Right cardiac atrium (tissue), 5 donors: ENCODE data around the gene DTNB. TPM values are rescaled to one million over a fixed set of nuclear protein-coding genes. Genes with fewer than 3 reads are reported as not detected.

Experiments used
- ATAC-seq, 2 donors: fragments of 200-7000 bp; cut with Tn5 transposase; one replicate each; pipeline versions ENCODE4 v1.8.0 to v1.9.1; 2020; ENCODE audit warnings: moderate library complexity in 2 of 2, mild to moderate bottlenecking in 1 of 2
- DNase-seq, 3 donors: peaks; one replicate each; pipeline ENCODE4 v3.0.0-alpha.2; 2020
- H3K27ac ChIP-seq: one replicate; pipeline ENCODE4 v1.5.1; 2013; ENCODE audit warnings: mild to moderate bottlenecking, low read length, control low read depth, moderate library complexity
- H3K27me3 ChIP-seq: one replicate; pipeline ENCODE4 v1.6.1; 2013; ENCODE audit not compliant: control insufficient read depth, insufficient read depth
- H3K4me1 ChIP-seq: one replicate; pipeline ENCODE4 v1.6.1; 2013; ENCODE audit warnings: low read length; ENCODE audit not compliant: control insufficient read depth, insufficient read depth
- H3K4me3 ChIP-seq: one replicate; pipeline ENCODE4 v1.5.1; 2013; ENCODE audit warnings: low read length, control low read depth
- H3K9me3 ChIP-seq: one replicate; pipeline ENCODE4 v1.6.1; 2013; ENCODE audit warnings: low read length; ENCODE audit not compliant: control insufficient read depth
- WGBS: extraction: QIAGEN DNeasy Blood & Tissue Kit; methylation state at CpG from one replicate; pipeline ENCODE4 v1.1.7; 2013; 5-methylcytosine and 5-hydroxymethylcytosine counted together
- intact Hi-C, 4 donors: fragments of 100-400 bp; cut with DNase I; formaldehyde crosslinking; loops; one replicate each; pipeline versions ENCODE4 v1.11.0 to v1.14.0; 2022 to 2023
- polyA plus RNA-seq: library from polyadenylated mRNA; stranded (reverse); fragments of 200-250 nt; gene quantifications from one replicate; pipeline ENCODE4 v1.2.3, GENCODE V29; 2013
- total RNA-seq, 4 donors: library from RNA; stranded (reverse); fragmentation: NEBNext Ultra II Directional; extraction: Animal tissue kit (Norgen Biotek cat#: 25700); gene quantifications; one replicate each; pipeline ENCODE4 v1.2.1, GENCODE V29; 2021
- donor health status: healthy with polysubstance abuse.
- donor health status: DM: no; HTN: yes; CAD: no.
- donor health status: DM: no; HTN: no; CAD: no.
- donor health status: DM: no; HTN: yes; CAD: no; lungs with severe emphysema.
- donor health status: DM: yes; HTN: yes; CAD: no.

The DTNB gene
- total and polyA plus RNA-seq, 5 donors = 3.6 to 8.1 (median 6.0) TPM

DNA sequence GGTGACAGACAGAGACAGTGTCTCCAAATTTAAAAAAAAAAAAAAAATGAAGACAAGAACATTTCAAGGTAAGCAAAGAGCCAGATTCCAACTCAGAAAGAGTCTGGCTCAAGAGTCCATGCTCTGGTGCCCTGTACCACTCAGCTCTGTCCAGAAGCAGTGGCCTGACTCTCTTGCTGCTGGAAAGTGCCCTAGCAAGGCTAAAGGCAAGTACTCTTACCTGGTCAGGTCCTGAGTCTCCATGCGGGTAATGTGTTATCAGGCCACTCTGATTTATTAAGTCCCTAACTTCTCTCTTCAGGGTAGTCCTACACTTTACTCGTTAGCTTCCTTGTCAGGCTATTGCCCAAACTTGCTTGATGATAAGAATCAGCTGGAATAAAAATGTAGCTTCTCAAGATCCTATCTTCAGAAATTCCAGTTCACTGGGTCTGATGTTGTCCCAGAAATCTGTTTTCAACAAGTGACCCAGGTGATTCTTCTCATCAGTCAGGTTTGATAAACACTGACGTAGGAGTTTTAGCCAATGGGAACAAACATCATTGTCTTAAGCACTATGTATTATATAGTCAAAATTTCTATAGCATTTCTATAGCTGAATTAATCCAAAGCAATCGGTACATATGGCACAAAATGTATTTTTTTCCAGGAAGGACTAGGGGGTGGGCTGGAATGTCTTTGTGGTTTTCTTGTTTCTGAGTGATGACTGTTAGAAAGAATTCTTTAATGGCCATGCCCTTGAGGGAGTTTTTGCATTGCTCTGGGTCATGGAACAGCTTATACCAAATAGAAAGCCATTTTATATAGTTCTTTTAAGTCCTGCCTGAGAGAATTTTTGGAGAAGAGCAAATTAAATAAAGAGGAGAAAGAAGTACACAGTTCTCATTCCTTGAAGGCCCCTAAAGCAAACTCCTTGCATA lies 191.7 kb downstream of the DTNB start:
- Histone ChIP-seq H3K4me3 (no peak overlapping the region), H3K9me3 (no peaks in the 10 kb centered on the region), H3K27me3 (no peaks in the 10 kb centered on the region), H3K27ac (no peak overlapping the region), H3K4me1 (no peaks in the 10 kb centered on the region)
- no peak for ATAC-seq
- intact Hi-C loops = no loop called here
- DNase-seq = no peak
- WGBS = 90% methylated on average over 4 of the region's 4 CpGs

DNA sequence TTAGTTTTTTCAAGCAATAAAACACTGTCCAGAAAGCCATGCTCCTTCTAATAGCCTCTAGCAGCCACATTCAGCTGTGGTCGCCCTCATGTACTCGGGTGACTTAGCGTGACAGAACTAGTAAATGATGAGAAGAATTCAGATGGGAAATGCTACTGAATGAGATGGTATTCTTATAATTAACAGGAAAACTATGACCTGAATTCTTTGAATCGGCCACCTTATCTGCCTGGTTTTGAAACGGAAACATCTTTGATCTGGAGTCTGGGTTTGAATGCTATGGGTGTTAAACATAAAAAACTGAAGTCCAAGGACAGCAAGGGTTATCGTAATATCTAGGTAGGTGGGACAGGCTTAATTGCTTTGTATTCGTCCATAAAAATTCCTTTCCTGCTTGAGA lies 192.8 kb downstream of the DTNB start:
- intact Hi-C loops = no loop called here
- no peak overlapping the region for H3K4me3 ChIP-seq
- H3K27ac ChIP-seq = no peak overlapping the region
- no peaks in the 10 kb centered on the region for H3K9me3 ChIP-seq
- no peak for DNase-seq
- WGBS = 88% methylated on average over 7 of the region's 7 CpGs
- H3K4me1 ChIP-seq = no peaks in the 10 kb centered on the region
- no peak for ATAC-seq
- H3K27me3 ChIP-seq = no peaks in the 10 kb centered on the region

DNA sequence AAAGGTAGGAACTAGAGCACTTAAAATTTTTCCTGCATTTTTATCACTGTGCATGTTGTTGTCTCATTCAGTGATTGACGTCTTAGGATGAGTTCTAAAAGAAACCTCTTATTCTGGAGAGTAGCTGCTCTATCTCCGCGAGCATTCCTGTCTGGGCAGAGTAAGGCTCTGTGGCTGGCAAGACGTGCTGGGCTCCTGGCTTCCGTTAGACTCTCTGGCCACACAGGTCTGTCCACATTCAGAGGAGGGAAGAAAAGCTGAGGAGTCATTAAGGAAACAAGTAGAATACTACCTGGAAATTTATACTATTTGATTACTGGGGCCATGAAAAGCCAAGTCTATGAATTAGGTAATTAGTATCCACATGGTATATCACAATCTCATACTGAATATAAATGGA lies 193.6 kb downstream of the DTNB start:
- ATAC-seq (no peak), DNase-seq (no peak)
- Histone ChIP-seq H3K27ac (no peak overlapping the region), H3K4me1 (no peaks in the 10 kb centered on the region), H3K27me3 (no peaks in the 10 kb centered on the region), H3K4me3 (no peak overlapping the region), H3K9me3 (peaks cover 2% of the 10 kb centered on the region)
- 88% methylated on average over 5 of the region's 5 CpGs for WGBS
- intact Hi-C loops = no loop called here

DNA sequence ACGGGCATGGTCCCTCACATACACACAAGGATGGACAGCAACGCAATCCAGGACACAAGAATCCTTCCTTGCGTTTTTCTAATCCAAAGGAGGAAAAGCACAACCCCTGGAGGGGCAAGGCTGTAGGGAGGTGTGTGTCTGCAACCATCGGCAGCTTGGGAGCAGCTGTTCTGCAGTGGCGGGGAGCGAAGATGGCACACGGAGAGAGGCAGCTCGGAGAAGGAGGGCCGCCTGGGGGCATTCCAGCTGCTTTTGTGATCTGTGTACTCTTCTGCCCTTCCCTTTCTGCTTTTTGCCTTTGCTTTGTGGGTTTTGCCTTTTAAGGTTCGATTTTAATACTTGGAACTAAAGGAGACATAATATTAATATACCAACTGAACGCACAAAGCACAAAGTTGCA lies 194.6 kb downstream of the DTNB start:
- H3K27me3 ChIP-seq = no peaks in the 10 kb centered on the region
- no peak overlapping the region for H3K27ac ChIP-seq
- H3K4me3 ChIP-seq = no peak overlapping the region
- DNase-seq (no peak), ATAC-seq (no peak)
- WGBS = 86% methylated on average over 11 of the region's 11 CpGs
- no peaks in the 10 kb centered on the region for H3K4me1 ChIP-seq
- peaks cover 2% of the 10 kb centered on the region for H3K9me3 ChIP-seq
- intact Hi-C loops = no loop called here

DNA sequence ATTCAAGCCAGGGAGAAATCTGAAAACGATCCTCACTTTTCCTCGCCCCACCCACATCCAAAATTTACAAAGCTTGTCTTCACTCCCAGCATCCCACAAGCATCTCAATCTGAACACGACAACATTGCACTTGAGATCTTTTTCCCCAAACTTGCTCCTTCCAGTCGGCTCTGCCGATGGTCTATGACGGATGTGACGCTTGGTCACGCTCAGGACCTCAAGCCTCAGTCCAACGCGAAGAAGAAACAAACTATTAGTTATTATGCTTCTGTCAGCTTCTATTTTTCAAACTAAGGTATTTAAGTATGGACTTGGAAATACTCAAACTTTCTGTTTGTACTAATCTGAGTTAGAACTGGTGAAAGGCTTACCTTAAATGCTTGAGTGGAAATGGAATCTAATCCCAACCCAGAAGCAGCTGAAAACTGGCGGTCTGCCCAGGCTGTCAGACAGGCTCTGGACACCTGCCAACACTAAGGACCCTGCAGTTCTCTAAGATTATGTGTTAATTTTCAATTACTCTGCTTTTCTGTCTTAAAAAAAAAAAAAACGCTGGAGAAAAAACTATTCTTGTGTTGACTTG lies 199.5 kb downstream of the DTNB start:
- ATAC-seq = no peak
- Histone ChIP-seq H3K27ac (no peak overlapping the region), H3K9me3 (peaks cover 2% of the 10 kb centered on the region), H3K4me1 (no peaks in the 10 kb centered on the region), H3K27me3 (no peaks in the 10 kb centered on the region), H3K4me3 (no peak overlapping the region)
- intact Hi-C loops = no loop called here
- peak; percentile 16 to 71 (median 57) for DNase-seq
- WGBS = 49% methylated on average over 12 of the region's 12 CpGs

DNA sequence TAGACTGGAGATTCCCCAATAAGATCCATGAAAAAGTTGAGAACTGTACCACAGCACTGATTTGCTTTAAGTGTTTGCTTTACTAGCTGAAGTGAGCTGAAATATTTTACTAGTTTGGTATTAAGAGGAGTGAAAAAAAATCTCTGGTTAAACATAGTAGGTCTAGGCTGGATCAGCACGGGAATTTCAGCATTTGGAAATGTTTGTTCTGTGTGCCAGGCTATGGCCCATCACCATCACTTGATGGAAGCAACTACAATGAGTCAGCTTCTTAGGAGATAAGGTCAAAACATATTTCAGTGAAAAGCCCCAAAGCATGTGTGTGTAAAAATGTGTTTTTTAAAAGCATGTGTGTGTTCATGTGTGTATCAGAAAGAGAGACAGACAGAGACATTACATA lies 200.2 kb downstream of the DTNB start:
- intact Hi-C loops = no loop called here
- Histone ChIP-seq H3K9me3 (peaks cover 2% of the 10 kb centered on the region), H3K4me1 (no peaks in the 10 kb centered on the region), H3K4me3 (no peak overlapping the region), H3K27me3 (no peaks in the 10 kb centered on the region), H3K27ac (no peak overlapping the region)
- ATAC-seq (no peak), DNase-seq (no peak)
- 41% methylated on average over 1 of the region's 1 CpG for WGBS

DNA sequence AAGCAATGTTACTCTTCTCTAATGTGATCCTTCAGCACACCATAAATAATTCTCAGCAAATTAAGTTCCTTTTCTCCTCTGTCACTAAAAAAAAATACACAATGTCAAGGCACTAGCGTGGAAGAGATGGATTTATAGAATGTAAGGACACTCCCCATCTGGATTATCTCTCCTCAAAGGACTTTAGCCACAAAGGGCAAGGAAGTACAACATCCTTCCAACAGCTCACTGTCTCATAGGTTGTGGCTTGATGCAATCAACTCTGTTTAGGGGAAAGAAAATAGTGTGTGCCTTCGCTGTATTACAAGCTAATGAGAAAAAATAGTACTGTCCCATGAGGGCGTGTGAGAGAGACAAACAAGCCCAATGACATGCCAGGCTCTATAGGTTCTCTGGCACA lies 202.6 kb downstream of the DTNB start:
- ATAC-seq = no peak
- intact Hi-C loops = no loop called here
- WGBS = 98% methylated on average over 3 of the region's 3 CpGs

DNA sequence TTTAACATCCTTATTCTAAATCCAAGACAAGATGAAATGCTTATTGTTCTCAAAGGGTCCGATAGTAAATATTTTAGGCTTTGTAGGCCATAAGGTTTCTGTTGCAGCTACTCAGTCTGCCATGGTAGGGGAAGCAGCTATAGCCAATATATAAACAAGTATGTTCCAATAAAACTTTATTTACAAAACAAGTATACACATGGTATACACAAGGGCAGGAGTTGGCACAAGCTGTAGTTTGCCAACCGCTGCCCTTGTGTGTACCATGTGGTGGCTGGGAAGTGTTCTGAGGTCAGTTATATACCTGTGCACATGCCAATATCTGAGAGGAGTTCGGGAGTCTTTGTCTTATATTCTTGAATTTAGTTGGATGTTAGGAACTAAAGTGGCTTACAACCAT lies 205.6 kb downstream of the DTNB start:
- WGBS = 97% methylated on average over 3 of the region's 3 CpGs
- H3K4me1 ChIP-seq = no peaks in the 10 kb centered on the region
- DNase-seq = no peak
- H3K4me3 ChIP-seq = no peak overlapping the region
- no peaks in the 10 kb centered on the region for H3K9me3 ChIP-seq
- H3K27ac ChIP-seq = no peak overlapping the region
- no peak for ATAC-seq
- H3K27me3 ChIP-seq = no peaks in the 10 kb centered on the region
- intact Hi-C loops = no loop called here

More for the DNA sequence above, 202.6 kb downstream of the DTNB start:
- peaks cover 2% of the 10 kb centered on the region for H3K9me3 ChIP-seq
- H3K4me3 ChIP-seq = no peak overlapping the region
- DNase-seq = no peak
- H3K27ac ChIP-seq = no peak overlapping the region
- H3K4me1 ChIP-seq = no peaks in the 10 kb centered on the region
- no peaks in the 10 kb centered on the region for H3K27me3 ChIP-seq

DNA sequence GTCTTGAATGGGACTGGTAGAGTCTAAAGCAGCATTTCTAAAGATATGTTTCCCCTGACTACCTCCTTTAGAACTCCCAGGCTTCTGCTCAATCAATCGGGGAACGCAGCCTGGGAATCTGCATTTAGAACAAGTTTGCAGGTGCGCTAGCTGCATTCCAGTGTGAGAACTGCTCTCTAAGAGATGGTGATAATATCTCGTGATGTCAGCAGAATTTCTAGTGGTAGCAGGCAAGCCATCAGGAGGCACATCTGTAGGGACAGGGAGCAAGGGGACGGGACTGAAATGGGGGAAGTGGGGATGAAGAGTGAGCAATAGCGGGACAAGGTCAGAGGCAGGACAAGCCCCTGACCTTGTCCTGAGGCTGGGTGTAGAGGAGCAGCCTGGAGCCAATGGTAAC lies 211.4 kb downstream of the DTNB start:
- no peak overlapping the region for H3K27ac ChIP-seq
- no peak for ATAC-seq
- H3K4me3 ChIP-seq = no peak overlapping the region
- H3K4me1 ChIP-seq = no peaks in the 10 kb centered on the region
- DNase-seq = no peak
- WGBS = 95% methylated on average over 6 of the region's 6 CpGs
- no peaks in the 10 kb centered on the region for H3K9me3 ChIP-seq
- intact Hi-C loops = no loop called here
- no peaks in the 10 kb centered on the region for H3K27me3 ChIP-seq

DNA sequence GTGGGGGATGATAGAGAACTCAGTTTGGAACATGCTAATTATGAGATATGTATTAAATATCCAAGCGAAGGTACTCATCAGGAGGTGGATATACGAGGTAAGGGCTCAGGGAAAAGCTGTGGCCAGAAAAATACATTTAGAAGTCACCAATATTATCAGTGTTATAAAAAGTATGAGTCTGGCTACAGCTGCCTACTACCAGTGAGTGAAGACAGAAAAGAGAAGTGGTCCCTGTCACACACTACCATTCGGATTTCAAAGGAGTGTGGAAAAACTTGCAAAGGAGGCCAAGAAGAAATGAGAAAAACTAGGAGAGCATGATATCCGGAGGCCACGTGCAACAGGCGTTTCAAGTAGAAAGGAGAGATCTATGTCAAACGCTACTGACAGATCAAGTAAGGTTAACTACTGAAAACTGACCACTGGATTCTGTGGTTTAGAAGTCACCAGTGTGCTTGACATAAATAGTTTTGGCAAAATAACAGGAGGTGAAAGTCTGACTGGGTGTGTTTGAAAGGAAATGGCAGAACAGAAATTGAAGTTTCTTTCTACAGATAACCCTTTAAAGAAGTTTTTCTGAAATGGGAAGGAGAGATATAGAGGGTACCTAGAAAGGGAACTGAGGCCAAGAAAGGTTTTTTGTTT lies 213.0 kb downstream of the DTNB start:
- Histone ChIP-seq H3K4me1 (no peaks in the 10 kb centered on the region), H3K9me3 (no peaks in the 10 kb centered on the region), H3K4me3 (no peak overlapping the region), H3K27me3 (no peaks in the 10 kb centered on the region), H3K27ac (no peak overlapping the region)
- 89% methylated on average over 7 of the region's 7 CpGs for WGBS
- ATAC-seq (no peak), DNase-seq (no peak)
- intact Hi-C loops = no loop called here

DNA sequence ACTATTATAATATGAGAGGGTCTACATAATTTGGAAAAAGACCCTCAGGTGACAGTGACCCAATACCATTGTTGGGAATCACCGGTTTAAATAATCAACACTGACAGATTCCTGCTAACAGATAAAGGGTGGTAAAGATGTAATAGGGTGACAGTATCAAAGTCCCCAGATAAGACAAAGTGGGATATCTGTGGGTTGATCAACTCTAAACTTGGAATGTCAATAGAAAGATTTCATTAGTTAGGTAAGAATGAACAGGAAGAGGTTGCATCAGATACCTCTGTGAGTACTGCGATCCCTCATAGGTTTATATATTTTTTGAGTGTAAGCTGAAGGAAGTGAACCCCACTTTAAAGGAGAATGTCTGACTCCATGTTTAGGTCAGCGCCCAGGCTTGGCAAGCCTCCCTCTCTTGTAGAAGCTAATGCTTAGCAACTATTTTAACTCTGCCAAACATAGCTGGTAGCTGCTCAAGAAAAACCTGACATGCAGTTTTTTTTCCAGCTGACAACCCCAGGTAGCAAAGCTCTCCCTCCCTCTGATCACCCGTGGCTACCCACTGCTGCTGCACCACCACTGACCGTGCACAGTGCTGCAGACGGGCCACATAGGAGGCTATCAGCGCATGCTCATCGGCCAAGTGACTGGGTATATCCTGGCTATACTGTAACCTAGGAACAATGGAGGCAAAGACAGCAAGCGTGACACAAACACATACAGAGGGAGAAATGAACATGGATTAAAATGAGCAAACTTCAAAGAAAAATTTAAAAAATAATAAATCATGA lies 218.4 kb downstream of the DTNB start:
- intact Hi-C loops = no loop called here
- ATAC-seq = no peak

More for the DNA sequence above, 218.4 kb downstream of the DTNB start:
- H3K27ac ChIP-seq = no peak overlapping the region
- no peaks in the 10 kb centered on the region for H3K4me1 ChIP-seq
- H3K27me3 ChIP-seq = no peaks in the 10 kb centered on the region
- no peak overlapping the region for H3K4me3 ChIP-seq
- 96% methylated on average over 9 of the region's 9 CpGs for WGBS
- DNase-seq = no peak
- no peaks in the 10 kb centered on the region for H3K9me3 ChIP-seq
